ENCODE results near the gene SLC5A10. TPM values are rescaled to one million over a fixed set of nuclear protein-coding genes. Genes with fewer than 3 reads are reported as not detected.

The SLC5A10 gene
- total RNA-seq, 4 donors from 2014 or later = not detected

DNA sequence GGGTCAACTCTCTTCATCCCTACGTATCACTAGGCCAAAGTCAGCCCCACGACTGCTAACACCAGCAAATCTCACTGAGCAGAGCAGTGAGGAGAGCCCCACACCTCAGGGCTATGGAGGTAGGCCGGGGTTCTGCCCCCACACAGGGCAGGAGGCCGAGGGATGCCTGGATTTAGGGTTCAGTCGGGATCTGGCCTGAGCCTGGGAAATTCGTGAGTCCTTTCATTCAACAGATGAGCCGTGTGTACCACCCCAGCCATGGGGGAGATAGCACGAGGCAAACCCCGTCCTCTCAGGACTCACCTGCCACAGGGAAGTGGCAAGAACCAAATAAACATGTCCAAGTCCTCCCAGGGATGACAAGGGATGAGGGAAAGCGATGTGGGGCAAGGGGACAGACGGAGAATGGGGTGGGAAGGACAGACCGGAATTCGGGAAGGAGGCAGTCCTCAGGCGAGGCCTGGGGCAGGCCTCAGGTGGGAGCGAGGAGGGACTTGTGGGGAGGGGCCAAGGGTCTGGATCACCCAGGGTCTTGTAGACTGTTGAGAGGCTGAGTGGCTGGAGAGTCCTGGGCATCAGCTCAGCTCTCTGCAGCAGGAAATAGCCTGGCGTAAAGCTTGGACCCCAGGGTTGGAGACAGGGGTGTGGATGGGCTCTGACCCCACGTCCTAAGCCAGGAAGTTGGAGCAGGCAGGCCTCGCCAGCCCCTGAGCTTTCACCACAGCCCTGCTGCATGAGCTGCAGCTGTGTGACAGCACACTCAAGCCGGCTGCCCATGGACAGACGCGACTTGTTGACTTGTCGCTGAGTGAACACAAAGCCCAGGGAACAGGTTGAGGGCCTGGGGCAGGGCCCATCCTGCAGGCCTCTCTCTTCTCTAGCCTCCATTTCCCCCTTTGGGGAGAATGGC is 60.5 kb downstream of the SLC5A10 start:
- no peak for DNase-seq
- no peak overlapping the region for H3K4me3 ChIP-seq (replicated peaks in 1 of 3)
- no peaks in the 10 kb centered on the region for H3K4me1 ChIP-seq
- H3K9me3 ChIP-seq = no peaks in the 10 kb centered on the region
- TF ChIP-seq, protein P1, sequence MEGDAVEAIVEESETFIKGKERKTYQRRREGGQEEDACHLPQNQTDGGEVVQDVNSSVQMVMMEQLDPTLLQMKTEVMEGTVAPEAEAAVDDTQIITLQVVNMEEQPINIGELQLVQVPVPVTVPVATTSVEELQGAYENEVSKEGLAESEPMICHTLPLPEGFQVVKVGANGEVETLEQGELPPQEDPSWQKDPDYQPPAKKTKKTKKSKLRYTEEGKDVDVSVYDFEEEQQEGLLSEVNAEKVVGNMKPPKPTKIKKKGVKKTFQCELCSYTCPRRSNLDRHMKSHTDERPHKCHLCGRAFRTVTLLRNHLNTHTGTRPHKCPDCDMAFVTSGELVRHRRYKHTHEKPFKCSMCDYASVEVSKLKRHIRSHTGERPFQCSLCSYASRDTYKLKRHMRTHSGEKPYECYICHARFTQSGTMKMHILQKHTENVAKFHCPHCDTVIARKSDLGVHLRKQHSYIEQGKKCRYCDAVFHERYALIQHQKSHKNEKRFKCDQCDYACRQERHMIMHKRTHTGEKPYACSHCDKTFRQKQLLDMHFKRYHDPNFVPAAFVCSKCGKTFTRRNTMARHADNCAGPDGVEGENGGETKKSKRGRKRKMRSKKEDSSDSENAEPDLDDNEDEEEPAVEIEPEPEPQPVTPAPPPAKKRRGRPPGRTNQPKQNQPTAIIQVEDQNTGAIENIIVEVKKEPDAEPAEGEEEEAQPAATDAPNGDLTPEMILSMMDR (IDR thresholded peaks at IDR 0.05) = no peak
- no peak for TF ChIP-seq POLR2A (IDR thresholded peaks at IDR 0.05)
- no peaks in the 10 kb centered on the region for H3K36me3 ChIP-seq
- intact Hi-C loops (cut with DNase I) = no loop called here
- no peaks in the 10 kb centered on the region for H3K27me3 ChIP-seq
- H3K27ac ChIP-seq = no peak overlapping the region
- WGBS, 2 donors = 93 to 94% methylated on average over 16 to 17 of the region's 22 CpGs

DNA sequence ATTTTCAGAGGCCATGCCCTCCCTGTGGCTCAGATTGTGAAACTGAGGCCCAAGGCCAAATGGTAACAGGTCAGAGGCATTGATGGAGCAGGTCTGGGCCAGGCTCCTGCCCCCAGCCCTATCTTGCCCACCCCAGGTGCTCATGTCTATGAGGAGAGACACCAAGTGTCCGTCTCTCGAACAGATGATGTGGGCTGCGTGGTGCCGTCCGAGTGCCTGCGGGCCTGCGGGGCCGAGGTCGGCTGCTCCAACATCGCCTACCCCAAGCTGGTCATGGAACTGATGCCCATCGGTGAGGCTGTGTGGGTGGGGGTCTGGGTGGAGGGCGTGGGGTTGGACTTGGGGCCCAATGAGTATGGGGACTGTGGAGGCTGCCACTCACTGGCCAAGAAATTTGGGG is 61.3 kb downstream of the SLC5A10 start:
- Histone ChIP-seq H3K27ac (no peak overlapping the region), H3K4me1 (no peaks in the 10 kb centered on the region), H3K9me3 (no peaks in the 10 kb centered on the region), H3K27me3 (no peaks in the 10 kb centered on the region), H3K36me3 (no peaks in the 10 kb centered on the region), H3K4me3 (replicated peaks in 1 of 3) (no peak overlapping the region)
- DNase-seq = no peak
- TF ChIP-seq, protein P1 (IDR thresholded peaks at IDR 0.05) = no peak
- TF ChIP-seq POLR2A (IDR thresholded peaks at IDR 0.05) = no peak
- intact Hi-C loops (cut with DNase I) = no loop called here
- 92 to 100% methylated on average over 2 to 12 of the region's 12 CpGs for WGBS, 2 donors

DNA sequence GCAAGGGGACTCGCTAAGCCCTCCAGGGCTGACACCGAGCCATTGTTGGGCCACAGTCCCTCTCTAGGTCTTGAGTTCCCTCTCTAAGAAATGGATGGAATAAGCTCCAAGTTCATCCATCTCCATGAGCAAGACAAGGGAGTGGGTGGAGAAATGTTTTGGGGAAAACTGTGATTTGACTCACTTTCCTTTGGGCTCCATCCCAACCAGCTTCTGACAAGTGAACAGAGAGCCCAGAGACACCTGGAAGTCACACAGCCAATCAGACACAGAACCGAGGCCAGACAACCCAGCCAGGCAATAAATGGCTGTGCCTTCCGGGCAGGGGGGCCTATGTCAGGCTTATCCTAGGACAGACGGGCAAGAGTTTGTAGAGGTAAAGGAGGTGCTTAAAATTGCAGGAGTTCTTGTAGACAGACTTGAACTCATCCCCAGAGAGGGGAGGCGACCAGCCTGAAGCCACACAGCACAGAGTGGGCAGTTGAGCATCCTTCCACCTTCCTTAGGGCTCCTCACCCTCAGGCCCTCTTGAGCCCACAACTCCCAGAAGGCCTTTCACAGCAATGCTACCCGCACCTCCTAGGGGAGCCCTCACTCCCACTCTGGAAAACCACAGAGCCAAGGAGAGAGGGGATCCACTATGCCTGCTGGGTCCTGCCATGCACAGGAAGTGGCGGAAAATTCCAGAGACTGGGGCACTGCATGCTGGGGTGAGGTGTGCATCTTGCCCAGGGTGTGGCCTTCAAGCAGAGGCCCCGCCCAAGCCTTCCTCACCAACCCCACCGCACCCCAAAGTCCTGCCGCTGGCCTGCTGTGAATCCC is 62.1 kb downstream of the SLC5A10 start:
- no peak for DNase-seq
- intact Hi-C loops (cut with DNase I) = no loop called here
- TF ChIP-seq, protein P1 (IDR thresholded peaks at IDR 0.05) = no peak
- no peak for TF ChIP-seq POLR2A (IDR thresholded peaks at IDR 0.05)
- Histone ChIP-seq H3K36me3 (no peaks in the 10 kb centered on the region), H3K27ac (no peak overlapping the region), H3K4me1 (no peaks in the 10 kb centered on the region), H3K4me3 (replicated peaks in 1 of 3) (no peak overlapping the region), H3K27me3 (no peaks in the 10 kb centered on the region), H3K9me3 (no peaks in the 10 kb centered on the region)
- WGBS, 2 donors = 86 to 93% methylated on average over 9 to 11 of the region's 11 CpGs

DNA sequence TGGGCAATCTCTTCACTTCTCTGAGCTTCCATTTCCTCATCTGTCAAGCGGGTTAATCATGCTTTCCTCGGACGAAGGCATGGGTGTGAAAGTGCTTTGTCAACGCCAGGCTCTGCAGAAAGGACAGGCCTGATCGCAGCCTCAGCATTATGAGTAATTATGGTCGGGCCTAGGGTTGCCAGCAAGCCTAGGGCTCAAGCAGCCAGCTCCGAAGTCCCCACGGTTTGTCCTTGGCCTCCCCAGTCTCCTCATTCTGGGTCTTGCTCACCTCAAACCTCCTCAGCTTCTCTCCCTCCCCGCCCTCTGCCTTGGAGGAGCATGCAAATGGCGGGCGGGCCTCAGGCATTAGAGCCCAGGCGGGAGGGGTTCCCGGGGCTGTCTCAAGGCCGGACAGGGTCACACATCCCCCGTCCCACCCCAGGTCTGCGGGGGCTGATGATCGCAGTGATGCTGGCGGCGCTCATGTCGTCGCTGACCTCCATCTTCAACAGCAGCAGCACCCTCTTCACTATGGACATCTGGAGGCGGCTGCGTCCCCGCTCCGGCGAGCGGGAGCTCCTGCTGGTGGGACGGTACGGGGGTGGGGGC is 62.8 kb downstream of the SLC5A10 start:
- H3K36me3 ChIP-seq = no peaks in the 10 kb centered on the region
- H3K27ac ChIP-seq = no peak overlapping the region
- H3K27me3 ChIP-seq = no peaks in the 10 kb centered on the region
- DNase-seq = no peak
- no peaks in the 10 kb centered on the region for H3K9me3 ChIP-seq
- H3K4me3 ChIP-seq (replicated peaks in 1 of 3) = no peak overlapping the region
- no peaks in the 10 kb centered on the region for H3K4me1 ChIP-seq
- 80 to 84% methylated on average over 19 to 28 of the region's 29 CpGs for WGBS, 2 donors
- no peak for TF ChIP-seq POLR2A (IDR thresholded peaks at IDR 0.05)
- TF ChIP-seq, protein P1 (IDR thresholded peaks at IDR 0.05) = no peak
- intact Hi-C loops (cut with DNase I) = no loop called here
